Heart left ventricle (tissue), 13 donors: ENCODE measurements around the gene MARCHF3.

Source experiments
- CTCF ChIP-seq, 12 donors: fragments of 200-600 bp; sonication (generic) in 4 of 12; IDR thresholded peaks; one replicate each; pipeline versions ENCODE4 v1.5.0 to v1.8.0; 2018 to 2022; ENCODE audit warnings: antibody characterized with exemption in 12 of 12, mild to moderate bottlenecking in 5 of 12
- POLR2A ChIP-seq, 2 donors: fragments of 450-650 bp; IDR thresholded peaks; one replicate each; pipeline ENCODE4 v1.6.1; 2017; ENCODE audit warnings: antibody characterized with exemption in 2 of 2, mild to moderate bottlenecking in 2 of 2, moderate library complexity in 2 of 2
- donor health status: ischemic (EF 13 %, LVEDD 7.1; RV severe dilation, severe dysfunction).
- donor health status: DM: no; HTN: yes; CAD: no.
- donor health status: DM: no; HTN: no; CAD: no.
- donor health status: ischemic (EF 25% LVEDD 6.9; RV normal size, moderate dysfunction).
- donor health status: ischemic (EF 25% LVEDD 5.7; RV mildly dilated, moderate dysfunction).
- donor health status: ischemic (EF 35%, LVEDD 5.7; RV mildly dilated, moderate dysfunction).
- donor health status: nonischemic (EF 11% LVEDD 7.7; RV severe dilation, severe dysfunction).
- donor health status: DM: yes; HTN: yes; CAD: no.
- donor health status: PGD.
- donor health status: ischemic (EF 29% LVEDD 5.4; RV normal size, mild dysfunction).
- donor health status: nonischemic (EF 23%, LVEDD 6.1; RV moderate dilation, normal function).

GRCh38 chr5:127051591-127051990 lies 21.2 kb upstream of the MARCHF3 start:
- TF ChIP-seq CTCF (IDR thresholded peaks at IDR 0.05) (no peak), POLR2A (IDR thresholded peaks at IDR 0.05) (no peak)
